IMR-90 (cell line): Measurements from ENCODE around the gene NTNG2. TPM values are rescaled to one million over a fixed set of nuclear protein-coding genes. Genes with fewer than 3 reads are reported as not detected.

ENCODE experiments used
- ATAC-seq: fragments of 200-7000 bp; cut with Tn5 transposase; 2 replicates; pipeline ENCODE4 v1.9.1; 2020; ENCODE audit warnings: low read depth, mild to moderate bottlenecking, moderate library complexity
- BruUV-seq: library from RNA; stranded (reverse); fragments of 400-500 nt; replicated peaks from 2 replicates; lab custom pipeline; 2021; lab: Mats Ljungman, UMichigan
- CTCF ChIA-PET: fragments of 300-600 bp; formaldehyde crosslinking; extraction: SDS; loops from one replicate; lab custom pipeline; 2021; ENCODE audit warnings: antibody characterized with exemption; lab: Yijun Ruan, JAX
- POLR2A ChIA-PET: fragments of 300-600 bp; sonication (Branson Sonifier 250); formaldehyde crosslinking; loops from one replicate; lab custom pipeline; 2022; ENCODE audit warnings: antibody characterized with exemption; ENCODE audit not compliant: unreplicated experiment; lab: Charles Lee
- DNase-seq: peaks from one replicate; pipeline ENCODE4 v3.0.0; 2013
- H2AFZ ChIP-seq: replicated peaks from 2 replicates; pipeline ENCODE3; 2013; ENCODE audit warnings: low read length, mild to moderate bottlenecking; ENCODE audit not compliant: poor library complexity
- H2AK5ac ChIP-seq: 2 replicates; pipeline ENCODE4 v1.6.1; 2013; ENCODE audit warnings: low read depth, low read length, inconsistent platforms
- H2AK9ac ChIP-seq: replicated peaks from 2 replicates; pipeline ENCODE3; 2013; ENCODE audit warnings: mild to moderate bottlenecking, low read depth, low read length, moderate library complexity; ENCODE audit not compliant: poor library complexity
- H2BK120ac ChIP-seq: 2 replicates; pipeline ENCODE4 v1.6.1; 2013; ENCODE audit warnings: low read depth, low read length, inconsistent platforms
- H2BK15ac ChIP-seq: 3 replicates; pipeline ENCODE4 v1.6.1; 2013; ENCODE audit warnings: low read depth, low read length, inconsistent platforms
- H2BK20ac ChIP-seq: 2 replicates; pipeline ENCODE4 v1.6.1; 2013; ENCODE audit warnings: low read depth, mild to moderate bottlenecking, inconsistent platforms, low read length, moderate library complexity
- H2BK5ac ChIP-seq: 2 replicates; pipeline ENCODE4 v1.6.1; 2013; ENCODE audit warnings: mild to moderate bottlenecking, low read depth, low read length, inconsistent platforms; ENCODE audit not compliant: poor library complexity, severe bottlenecking
- H3K14ac ChIP-seq: replicated peaks from 2 replicates; pipeline ENCODE4 v1.6.1; 2013; ENCODE audit warnings: low read depth, low read length, inconsistent platforms
- H3K18ac ChIP-seq: 2 replicates; pipeline ENCODE4 v1.6.1; 2013; ENCODE audit warnings: low read depth, low read length, control low read depth
- H3K23ac ChIP-seq: 2 replicates; pipeline ENCODE4 v1.6.1; 2013; ENCODE audit warnings: low read depth, low read length, inconsistent platforms
- H3K27ac ChIP-seq: 2 replicates; pipeline ENCODE4 v1.5.1; 2013; ENCODE audit warnings: mild to moderate bottlenecking, control low read depth, low read length; ENCODE audit not compliant: insufficient read depth
- H3K27me3 ChIP-seq: 2 replicates; pipeline ENCODE4 v1.6.1; 2013; ENCODE audit warnings: low read length; ENCODE audit not compliant: control insufficient read depth, insufficient read depth
- H3K36me3 ChIP-seq: 2 replicates; pipeline ENCODE4 v1.6.1; 2013; ENCODE audit warnings: low read length, mixed read lengths; ENCODE audit not compliant: control insufficient read depth, insufficient read depth
- H3K4ac ChIP-seq: 2 replicates; pipeline ENCODE4 v1.6.1; 2013; ENCODE audit warnings: low read depth, low read length, inconsistent platforms
- H3K4me1 ChIP-seq: 2 replicates; pipeline ENCODE4 v1.6.1; 2013; ENCODE audit warnings: low read length, mixed read lengths; ENCODE audit not compliant: control insufficient read depth, insufficient read depth
- H3K4me2 ChIP-seq: 2 replicates; pipeline ENCODE4 v1.6.1; 2013; ENCODE audit warnings: low read depth, mild to moderate bottlenecking, control low read depth, low read length, moderate library complexity
- H3K4me3 ChIP-seq: 2 replicates; pipeline ENCODE4 v1.5.1; 2013; ENCODE audit warnings: low read depth, mild to moderate bottlenecking, control low read depth, low read length, moderate library complexity; ENCODE audit not compliant: insufficient read depth
- H3K56ac ChIP-seq: 2 replicates; pipeline ENCODE4 v1.6.1; 2013; ENCODE audit warnings: low read length, inconsistent platforms; ENCODE audit not compliant: insufficient read depth; ENCODE audit errors: extremely low read depth
- H3K79me1 ChIP-seq, 2 experiments: 2 replicates each; pipeline ENCODE4 v1.6.1; 2013; ENCODE audit warnings: low read length in 2 of 2, inconsistent platforms in 1 of 2, low read depth in 1 of 2
- H3K9ac ChIP-seq: 2 replicates; pipeline ENCODE4 v1.6.1; 2013; ENCODE audit warnings: low read depth, low read length, control low read depth
- H3K9me1 ChIP-seq: 2 replicates; pipeline ENCODE4 v1.6.1; 2013; ENCODE audit warnings: low read length, inconsistent platforms; ENCODE audit not compliant: insufficient read depth
- H3K9me3 ChIP-seq: 2 replicates; pipeline ENCODE4 v1.6.1; 2013; ENCODE audit warnings: low read length; ENCODE audit not compliant: control insufficient read depth, insufficient read depth
- H4K20me1 ChIP-seq: 2 replicates; pipeline ENCODE4 v1.6.1; 2013; ENCODE audit warnings: low read length, inconsistent platforms; ENCODE audit not compliant: insufficient read depth
- H4K5ac ChIP-seq: 2 replicates; pipeline ENCODE4 v1.6.1; 2013; ENCODE audit warnings: mild to moderate bottlenecking, low read depth, low read length, control low read depth
- H4K8ac ChIP-seq, 2 experiments: 2 replicates each; pipeline ENCODE4 v1.6.1; 2013; ENCODE audit warnings: low read depth in 2 of 2, low read length in 2 of 2, control low read depth in 1 of 2, inconsistent platforms in 1 of 2
- H4K91ac ChIP-seq: 2 replicates; pipeline ENCODE4 v1.6.1; 2013; ENCODE audit warnings: low read depth, low read length, inconsistent platforms; ENCODE audit not compliant: insufficient read depth
- BHLHE40 ChIP-seq: fragments of 150-350 bp; IDR thresholded peaks from 2 replicates; pipeline ENCODE4 v1.6.1; 2016; ENCODE audit warnings: mild to moderate bottlenecking, low read depth, low read length
- CHD1 ChIP-seq: IDR thresholded peaks from 2 replicates; pipeline ENCODE4 v1.6.1; 2012; ENCODE audit warnings: low read depth, low read length, improper control_type of control experiment
- MAFK ChIP-seq: IDR thresholded peaks from 2 replicates; pipeline ENCODE4 v1.6.1; 2012; ENCODE audit warnings: low read depth, low read length, improper control_type of control experiment
- MXI1 ChIP-seq: IDR thresholded peaks from 2 replicates; pipeline ENCODE4 v1.6.1; 2012; ENCODE audit warnings: low read depth, mild to moderate bottlenecking, low read length, moderate library complexity, borderline replicate concordance
- NFE2L2 ChIP-seq: fragments of 150-350 bp; IDR thresholded peaks from 2 replicates; pipeline ENCODE4 v1.6.1; 2016; ENCODE audit warnings: low read depth, mild to moderate bottlenecking, low read length
- POLR2A ChIP-seq: IDR thresholded peaks from 2 replicates; pipeline ENCODE4 v1.6.1; 2012; ENCODE audit warnings: mild to moderate bottlenecking, low read depth, low read length
- RAD21 ChIP-seq: IDR thresholded peaks from 2 replicates; pipeline ENCODE4 v1.6.1; 2012; ENCODE audit warnings: low read length, improper control_type of control experiment
- RFX5 ChIP-seq: IDR thresholded peaks from 2 replicates; pipeline ENCODE4 v1.8.0; 2012; ENCODE audit warnings: low read depth, mild to moderate bottlenecking, low read length, moderate library complexity
- SMC3 ChIP-seq: fragments of 150-350 bp; IDR thresholded peaks from 2 replicates; pipeline ENCODE4 v1.6.1; 2016; ENCODE audit warnings: low read depth, mild to moderate bottlenecking, antibody characterized with exemption, low read length, moderate library complexity
- WGBS, 2 experiments: methylation state at CpG; one replicate each; pipeline versions ENCODE4 v1.1.5 to v1.1.7; 2013; ENCODE audit warnings: missing lambda C conversion rate in 2 of 2; ENCODE audit not compliant: insufficient read length in 1 of 2; ENCODE audit errors: extremely low coverage in 2 of 2; 5-methylcytosine and 5-hydroxymethylcytosine counted together
- dilution Hi-C: fragments of 300-500 bp; cut with HindIII; formaldehyde crosslinking; loops from one replicate; pipeline ENCODE4 v1.14.3; 2018; ENCODE audit warnings: low sequenced_read_pairs; ENCODE audit not compliant: unreplicated experiment
- in situ Hi-C: fragments of 300-500 bp; cut with MboI; formaldehyde crosslinking; loops from 3 replicates; pipeline ENCODE4 v1.14.3; 2019; ENCODE audit warnings: low sequenced_read_pairs, inconsistent platforms, mixed read lengths
- intact Hi-C: fragments of 100-400 bp; cut with micrococcal nuclease; formaldehyde crosslinking; loops from 2 replicates; pipeline ENCODE4 v1.10.0; 2022
- polyA plus RNA-seq, 3 experiments: library from polyadenylated mRNA; depleted of rRNA; stranded (reverse); fragments of >200 nt; gene quantifications; 2 replicates each; pipeline ENCODE4 v1.2.3, GENCODE V29; 2012; ENCODE audit warnings: low replicate concordance in 1 of 3
- total RNA-seq: library from RNA; depleted of rRNA; stranded (reverse); fragments of >200 nt; gene quantifications from 2 replicates; pipeline ENCODE4 v1.2.3, GENCODE V29; 2012
- TF ChIP-seq, protein P1 (sequence below): conservative IDR thresholded peaks from 2 replicates; pipeline ENCODE4 v1.5.1; 2012; ENCODE audit warnings: mild to moderate bottlenecking, low read depth, low read length, improper control_type of control experiment
- TF ChIP-seq, protein P2 (sequence below): fragments of 150-350 bp; IDR thresholded peaks from 2 replicates; pipeline ENCODE4 v1.6.1; 2017; ENCODE audit warnings: mild to moderate bottlenecking, antibody characterized with exemption, low read length, low read depth

Gene NTNG2
- total and polyA plus RNA-seq, 2 of the 4 experiments (the other 2 are of a cell fraction): 0.54 to 0.84 TPM

DNA sequence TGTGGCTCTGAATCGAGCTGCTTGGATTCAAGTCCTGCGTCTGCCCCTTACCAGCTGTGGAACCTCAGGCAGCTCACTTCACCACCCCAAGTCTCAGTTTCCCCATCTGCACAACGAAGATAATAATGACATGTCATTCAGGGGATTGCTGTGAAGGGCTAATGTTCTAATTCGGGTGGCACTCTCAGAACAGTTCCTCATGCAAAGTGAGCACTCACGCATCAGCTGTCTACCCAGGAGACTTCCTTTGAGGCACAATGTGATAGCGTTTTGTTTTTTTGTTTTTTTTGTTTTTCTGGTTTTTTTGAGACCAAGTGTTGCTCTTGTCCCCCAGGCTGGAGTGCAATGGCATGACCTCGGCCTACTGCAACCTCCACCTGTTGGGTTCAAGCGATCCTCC lies 56.4 kb downstream of the NTNG2 start:
- H4K91ac ChIP-seq: no peak overlapping the region
- H4K8ac ChIP-seq: no peak overlapping the region
- H3K14ac ChIP-seq: no peak overlapping the region
- peaks cover 8% of the 10 kb centered on the region; the same call in 1 of the 2 replicates for H3K9me1 ChIP-seq
- no peak overlapping the region for H2BK15ac ChIP-seq
- H3K79me1 ChIP-seq: no peaks in the 10 kb centered on the region
- in situ Hi-C loops (no loop called here), intact Hi-C loops (no loop called here), dilution Hi-C loops (no loop called here)
- H3K4ac ChIP-seq: no peak overlapping the region
- no peaks in the 10 kb centered on the region for H3K9me3 ChIP-seq
- ChIA-PET POLR2A (no interaction called here), CTCF (no interaction called here)
- H3K23ac ChIP-seq: no peak overlapping the region
- no peak overlapping the region for H2AK9ac ChIP-seq
- peaks cover 6% of the 10 kb centered on the region for H3K4me1 ChIP-seq
- H3K27ac ChIP-seq: no peak overlapping the region
- H3K4me3 ChIP-seq: no peak overlapping the region
- WGBS, 2 experiments: 90% methylated on average over 2 of the region's 8 CpGs; no CpG with 5 or more reads in 1 of the 2 experiments
- DNase-seq (no peak), ATAC-seq (no peak)
- H2AK5ac ChIP-seq: no peak overlapping the region
- H2BK5ac ChIP-seq: no peak overlapping the region
- H4K5ac ChIP-seq: no peak overlapping the region
- H3K9ac ChIP-seq: no peak overlapping the region
- H3K27me3 ChIP-seq: peaks cover 47% of the 10 kb centered on the region
- no peaks in the 10 kb centered on the region for H3K36me3 ChIP-seq
- H3K4me2 ChIP-seq: no peak overlapping the region
- no peak overlapping the region for H2BK120ac ChIP-seq
- no peak overlapping the region for H3K56ac ChIP-seq
- BruUV-seq: no TSS peak
- no peak overlapping the region for H3K18ac ChIP-seq
- H2AFZ ChIP-seq: no peak overlapping the region
- no peak overlapping the region for H2BK20ac ChIP-seq
- TF ChIP-seq RFX5 (no peak), MAFK (no peak), RAD21 (no peak), SMC3 (no peak), POLR2A (no peak), MXI1 (no peak), CHD1 (no peak), NFE2L2 (no peak), BHLHE40 (no peak)
- TF ChIP-seq, protein P1, sequence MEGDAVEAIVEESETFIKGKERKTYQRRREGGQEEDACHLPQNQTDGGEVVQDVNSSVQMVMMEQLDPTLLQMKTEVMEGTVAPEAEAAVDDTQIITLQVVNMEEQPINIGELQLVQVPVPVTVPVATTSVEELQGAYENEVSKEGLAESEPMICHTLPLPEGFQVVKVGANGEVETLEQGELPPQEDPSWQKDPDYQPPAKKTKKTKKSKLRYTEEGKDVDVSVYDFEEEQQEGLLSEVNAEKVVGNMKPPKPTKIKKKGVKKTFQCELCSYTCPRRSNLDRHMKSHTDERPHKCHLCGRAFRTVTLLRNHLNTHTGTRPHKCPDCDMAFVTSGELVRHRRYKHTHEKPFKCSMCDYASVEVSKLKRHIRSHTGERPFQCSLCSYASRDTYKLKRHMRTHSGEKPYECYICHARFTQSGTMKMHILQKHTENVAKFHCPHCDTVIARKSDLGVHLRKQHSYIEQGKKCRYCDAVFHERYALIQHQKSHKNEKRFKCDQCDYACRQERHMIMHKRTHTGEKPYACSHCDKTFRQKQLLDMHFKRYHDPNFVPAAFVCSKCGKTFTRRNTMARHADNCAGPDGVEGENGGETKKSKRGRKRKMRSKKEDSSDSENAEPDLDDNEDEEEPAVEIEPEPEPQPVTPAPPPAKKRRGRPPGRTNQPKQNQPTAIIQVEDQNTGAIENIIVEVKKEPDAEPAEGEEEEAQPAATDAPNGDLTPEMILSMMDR: no peak
- TF ChIP-seq, protein P2, sequence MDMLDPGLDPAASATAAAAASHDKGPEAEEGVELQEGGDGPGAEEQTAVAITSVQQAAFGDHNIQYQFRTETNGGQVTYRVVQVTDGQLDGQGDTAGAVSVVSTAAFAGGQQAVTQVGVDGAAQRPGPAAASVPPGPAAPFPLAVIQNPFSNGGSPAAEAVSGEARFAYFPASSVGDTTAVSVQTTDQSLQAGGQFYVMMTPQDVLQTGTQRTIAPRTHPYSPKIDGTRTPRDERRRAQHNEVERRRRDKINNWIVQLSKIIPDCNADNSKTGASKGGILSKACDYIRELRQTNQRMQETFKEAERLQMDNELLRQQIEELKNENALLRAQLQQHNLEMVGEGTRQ: no peak
- H4K20me1 ChIP-seq: no peaks in the 10 kb centered on the region; the same call in 1 of the 2 replicates
